Pancreas (tissue), 10 donors: Measurements from ENCODE around the gene KATNBL1. TPM values are rescaled to one million over a fixed set of nuclear protein-coding genes. Genes with fewer than 3 reads are reported as not detected.

Source experiments
- ATAC-seq, 4 donors: fragments of 200-7000 bp; cut with Tn5 transposase; one replicate each; pipeline versions ENCODE4 v1.8.0 to v1.9.1; 2020; ENCODE audit warnings: mild to moderate bottlenecking in 4 of 4, moderate library complexity in 4 of 4
- DNase-seq, 6 donors: peaks; one replicate each; pipeline ENCODE4 v3.0.0-alpha.2; 2020
- FAIRE-seq: peaks from 2 replicates; lab custom pipeline; 2012; peaks lifted over from hg19 to GRCh38; lab: Jason Lieb, UNC
- H3K27ac ChIP-seq, 4 donors: fragments of 200-600 bp; sonication (generic); 1 replicate in 3 of 4; 2 replicates in 1 of 4; pipeline versions ENCODE4 v1.5.0 to v1.8.0; 2020
- H3K27me3 ChIP-seq, 4 donors: fragments of 200-600 bp; one replicate each; pipeline ENCODE4 v1.8.0; 2021
- H3K36me3 ChIP-seq, 3 donors: fragments of 200-600 bp; sonication (generic) in 1 of 3; one replicate each; pipeline versions ENCODE4 v1.5.0 to v1.8.0; 2020 to 2021
- H3K4me1 ChIP-seq, 3 donors: fragments of 200-600 bp; one replicate each; pipeline ENCODE4 v1.8.0; 2021
- H3K4me3 ChIP-seq, 4 donors: fragments of 200-600 bp; sonication (generic) in 2 of 4; one replicate each; pipeline versions ENCODE4 v1.5.0 to v1.8.0; 2020 to 2021
- H3K9me3 ChIP-seq, 4 donors: fragments of 200-600 bp; one replicate each; pipeline ENCODE4 v1.8.0; 2021
- CTCF ChIP-seq, 4 donors: fragments of 200-600 bp; sonication (generic) in 3 of 4; IDR thresholded peaks; one replicate each; pipeline versions ENCODE4 v1.5.0 to v1.8.0; 2021; ENCODE audit warnings: antibody characterized with exemption in 4 of 4
- WGBS, 2 donors: extraction: QIAGEN DNeasy Blood & Tissue Kit; methylation state at CpG; one replicate each; pipeline ENCODE4 v1.1.7; 2013; 5-methylcytosine and 5-hydroxymethylcytosine counted together
- intact Hi-C, 3 donors: fragments of 100-400 bp; cut with DNase I; formaldehyde crosslinking; loops; one replicate each; pipeline versions ENCODE4 v1.11.1 to v1.14.2; 2022
- polyA plus RNA-seq, 2 donors: library from polyadenylated mRNA; stranded (reverse); fragments of 200-250 nt; gene quantifications; one replicate each; pipeline ENCODE4 v1.2.3, GENCODE V29; 2013
- total RNA-seq, 6 donors: library from RNA; stranded (reverse); fragmentation: NEBNext Ultra II Directional in 4 of 6; extraction: Animal tissue kit (Norgen Biotek cat#: 25700) in 4 of 6; gene quantifications; one replicate each; pipeline versions ENCODE4 v1.2.1 to v1.2.4, GENCODE V29; 2021 to 2023
- donor health status: healthy with polysubstance abuse.
- donor health status: DM: no; HTN: no; CAD: no; lungs with moderate emphysema.
- donor health status: DM: no; HTN: no; CAD: no.
- donor health status: control.
- donor health status: control.
- donor health status: Bipolar disorder and iron deficiency.
- donor health status: DM: yes; HTN: yes; CAD: no.
- donor health status: DM: no; HTN: no; CAD: no.
- donor health status: DM: no; HTN: no; CAD: no.
- donor health status: DM: yes; HTN: yes; CAD: no.

KATNBL1 gene
- total and polyA plus RNA-seq, 8 donors: 9.4 to 24.0 (median 11.4) TPM

- no peak for ATAC-seq
- WGBS, 2 donors: 96 to 100% methylated on average over 1 of the region's 1 CpG
Observed at GRCh38 chr15:34248190-34248589, 38.3 kb upstream of the KATNBL1 start.

GRCh38 chr15:34246276-34246976, 36.5 kb upstream of the KATNBL1 start:
- WGBS, 2 donors: 78 to 80% methylated on average over 9 of the region's 9 CpGs
- FAIRE-seq (no peak), ATAC-seq (no peak), DNase-seq (no peak)
- TF ChIP-seq CTCF (IDR thresholded peaks at IDR 0.05): no peak
- Histone ChIP-seq H3K4me1 (no peaks in the 10 kb centered on the region), H3K4me3 (no peak overlapping the region), H3K36me3 (peaks cover 0 to 9% (median 0%) of the 10 kb centered on the region in 3 donors), H3K27me3 (no peaks in the 10 kb centered on the region), H3K9me3 (no peaks in the 10 kb centered on the region), H3K27ac (no peak overlapping the region)
- intact Hi-C loops: loop anchor here in 1 of 3 donors (10.0 kb wide), 1 partner anchor 348 kb away; no protein-coding TSS in a partner anchor

More at GRCh38 chr15:34248190-34248589, 38.3 kb upstream of the KATNBL1 start:
- no peak for TF ChIP-seq CTCF (IDR thresholded peaks at IDR 0.05)
- intact Hi-C loops: loop anchor here in 1 of 3 donors (10.0 kb wide), 1 partner anchor 347 kb away; no protein-coding TSS in a partner anchor
- FAIRE-seq: no peak
- Histone ChIP-seq H3K9me3 (no peaks in the 10 kb centered on the region), H3K4me1 (no peaks in the 10 kb centered on the region), H3K4me3 (no peak overlapping the region), H3K36me3 (peaks cover 0 to 10% (median 0%) of the 10 kb centered on the region in 3 donors), H3K27me3 (no peaks in the 10 kb centered on the region), H3K27ac (no peak overlapping the region)
- no peak for DNase-seq

- no peak overlapping the region for H3K27ac ChIP-seq
- no peak overlapping the region for H3K4me3 ChIP-seq
- H3K36me3 ChIP-seq: peaks cover 0 to 9% (median 0%) of the 10 kb centered on the region in 3 donors
- ATAC-seq (no peak), DNase-seq (no peak), FAIRE-seq (no peak)
- no peaks in the 10 kb centered on the region for H3K27me3 ChIP-seq
- H3K9me3 ChIP-seq: no peaks in the 10 kb centered on the region
- intact Hi-C loops: loop anchor here in 1 of 3 donors (10.0 kb wide), 1 partner anchor 352 kb away; no protein-coding TSS in a partner anchor
- no peaks in the 10 kb centered on the region for H3K4me1 ChIP-seq
- WGBS, 2 donors: 78 to 79% methylated on average over 3 of the region's 3 CpGs
- TF ChIP-seq CTCF (IDR thresholded peaks at IDR 0.05): no peak
Observed at GRCh38 chr15:34243226-34243625, 33.3 kb upstream of the KATNBL1 start.

- DNase-seq: no peak
- H3K27me3 ChIP-seq: no peaks in the 10 kb centered on the region
- 78 to 88% methylated on average over 4 of the region's 4 CpGs for WGBS, 2 donors
- FAIRE-seq: no peak
- H3K9me3 ChIP-seq: no peaks in the 10 kb centered on the region
- H3K4me3 ChIP-seq: no peak overlapping the region
- intact Hi-C loops: loop anchor here in 1 of 3 donors (10.0 kb wide), 1 partner anchor 352 kb away; no protein-coding TSS in a partner anchor
- no peak overlapping the region for H3K27ac ChIP-seq
- no peaks in the 10 kb centered on the region for H3K4me1 ChIP-seq
- ATAC-seq: no peak
- TF ChIP-seq CTCF (IDR thresholded peaks at IDR 0.05): no peak
- peaks cover 0 to 9% (median 4%) of the 10 kb centered on the region in 3 donors for H3K36me3 ChIP-seq
Observed at GRCh38 chr15:34242331-34242710, 32.4 kb upstream of the KATNBL1 start.
